HEK293T (cell line): ENCODE measurements around the gene KIDINS220.

Experiments
- CTCF ChIA-PET: fragments of 350-600 bp; formaldehyde crosslinking; extraction: SDS; loops from one replicate; lab custom pipeline; 2021; ENCODE audit warnings: antibody characterized with exemption, inconsistent platforms; lab: Yijun Ruan, JAX
- POLR2A ChIA-PET: fragments of 350-600 bp; formaldehyde crosslinking; extraction: SDS; loops from one replicate; lab custom pipeline; 2020; ENCODE audit warnings: antibody characterized with exemption, inconsistent platforms; lab: Yijun Ruan, JAX
- DNase-seq: peaks from one replicate; pipeline ENCODE4 v3.0.0; 2012; ENCODE audit warnings: mixed read lengths; ENCODE audit errors: extremely low spot score
- ARNT ChIP-seq: fragments of 450-650 bp; IDR thresholded peaks from 2 replicates; pipeline ENCODE4 v1.6.1; 2017; ENCODE audit warnings: mild to moderate bottlenecking
- BHLHE40 ChIP-seq: fragments of 450-650 bp; IDR thresholded peaks from 2 replicates; pipeline ENCODE4 v1.6.1; 2016; ENCODE audit warnings: mild to moderate bottlenecking, moderate library complexity, borderline replicate concordance
- CTBP1 ChIP-seq: fragments of 450-650 bp; IDR thresholded peaks from 2 replicates; pipeline ENCODE4 v1.6.1; 2016; ENCODE audit warnings: borderline replicate concordance
- ELF4 ChIP-seq: fragments of 450-650 bp; IDR thresholded peaks from 2 replicates; pipeline ENCODE4 v1.6.1; 2017; ENCODE audit warnings: antibody characterized with exemption
- FOXA1 ChIP-seq: fragments of 450-650 bp; IDR thresholded peaks from 2 replicates; pipeline ENCODE4 v1.6.1; 2016; ENCODE audit warnings: mild to moderate bottlenecking
- FOXK2 ChIP-seq: fragments of 450-650 bp; IDR thresholded peaks from 2 replicates; pipeline ENCODE4 v1.6.1; 2016; ENCODE audit warnings: mild to moderate bottlenecking
- FOXM1 ChIP-seq: fragments of 450-650 bp; IDR thresholded peaks from 2 replicates; pipeline ENCODE4 v1.6.1; 2017; ENCODE audit warnings: mild to moderate bottlenecking, borderline replicate concordance
- HDGF ChIP-seq: fragments of 450-650 bp; IDR thresholded peaks from 2 replicates; pipeline ENCODE4 v1.6.1; 2017; ENCODE audit warnings: antibody characterized with exemption, borderline replicate concordance
- L3MBTL2 ChIP-seq: fragments of 450-650 bp; conservative IDR thresholded peaks from 2 replicates; pipeline ENCODE4 v1.6.1; 2016; ENCODE audit warnings: mild to moderate bottlenecking
- LEF1 ChIP-seq: fragments of 450-650 bp; IDR thresholded peaks from 2 replicates; pipeline ENCODE4 v1.6.1; 2017; ENCODE audit warnings: mild to moderate bottlenecking, borderline replicate concordance
- NFRKB ChIP-seq: fragments of 450-650 bp; IDR thresholded peaks from 2 replicates; pipeline ENCODE4 v1.6.1; 2016; ENCODE audit warnings: mild to moderate bottlenecking, moderate library complexity
- PKNOX1 ChIP-seq: fragments of 450-650 bp; IDR thresholded peaks from 2 replicates; pipeline ENCODE4 v1.6.1; 2016
- SP1 ChIP-seq: fragments of 450-650 bp; IDR thresholded peaks from 2 replicates; pipeline ENCODE4 v1.6.1; 2017
- SUZ12 ChIP-seq: fragments of 450-650 bp; IDR thresholded peaks from 2 replicates; pipeline ENCODE4 v1.6.1; 2016; ENCODE audit warnings: mild to moderate bottlenecking
- TARDBP ChIP-seq: fragments of 450-650 bp; IDR thresholded peaks from 2 replicates; pipeline ENCODE4 v1.6.1; 2016
- ZNF384 ChIP-seq: fragments of 450-650 bp; IDR thresholded peaks from 2 replicates; pipeline ENCODE4 v1.6.1; 2016

The KIDINS220 gene

DNA sequence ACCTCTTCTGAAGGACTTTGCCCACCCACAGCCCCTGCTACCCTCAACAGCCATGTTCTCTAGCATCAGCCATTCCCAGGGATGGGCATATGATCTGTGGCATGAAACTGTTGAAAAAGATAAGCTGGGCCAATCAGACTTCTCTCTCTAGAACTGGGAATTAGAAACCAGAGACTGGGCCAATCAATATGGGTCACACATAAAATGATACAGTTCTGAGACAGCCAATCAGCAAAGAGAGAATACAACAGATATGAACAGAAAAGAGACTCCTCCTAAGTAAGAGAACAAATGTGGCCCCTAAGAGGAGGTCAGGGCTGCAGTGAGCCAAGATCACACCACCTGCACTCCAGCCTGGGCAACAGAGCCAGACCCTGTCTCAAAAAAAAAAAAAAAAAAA, 2.1 kb downstream of the KIDINS220 start:
- CTCF ChIA-PET = no interaction called here
- TF ChIP-seq LEF1 (no peak), BHLHE40 (no peak), L3MBTL2 (no peak), TARDBP (no peak), PKNOX1 (no peak)
- POLR2A ChIA-PET = no interaction called here
- DNase-seq = no peak

DNA sequence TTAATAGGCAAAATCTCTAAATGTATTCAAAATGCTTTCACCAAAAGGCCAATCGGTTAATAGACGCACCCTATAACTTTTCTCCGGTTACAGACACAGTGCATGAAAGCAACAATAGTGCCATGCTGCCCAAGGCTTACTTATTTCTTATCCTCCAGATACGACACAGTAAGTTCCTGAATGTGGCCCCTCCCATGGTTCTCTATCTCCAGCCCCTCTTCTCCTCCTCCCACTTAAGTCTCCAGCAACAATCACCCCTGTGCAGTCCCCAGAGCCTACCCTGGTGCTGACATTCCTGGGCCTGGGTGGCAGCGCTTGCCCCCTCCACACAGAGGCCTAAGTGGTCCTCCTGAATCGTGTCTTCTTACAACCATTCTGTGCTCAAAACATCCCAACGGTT, 3.6 kb downstream of the KIDINS220 start:
- POLR2A ChIA-PET = no interaction called here
- no peak for TF ChIP-seq FOXM1
- TF ChIP-seq TARDBP = no peak
- TF ChIP-seq PKNOX1 = no peak
- TF ChIP-seq HDGF = no peak
- no peak for TF ChIP-seq BHLHE40
- no peak for TF ChIP-seq ARNT
- TF ChIP-seq NFRKB = no peak
- no peak for TF ChIP-seq ELF4
- TF ChIP-seq SP1 = no peak
- no peak for TF ChIP-seq L3MBTL2
- no peak for TF ChIP-seq CTBP1
- TF ChIP-seq SUZ12 = no peak
- TF ChIP-seq FOXK2 = no peak
- CTCF ChIA-PET = no interaction called here
- no peak for DNase-seq

- no peak for TF ChIP-seq TARDBP
- TF ChIP-seq FOXM1 = no peak
- no peak for TF ChIP-seq BHLHE40
- no peak for TF ChIP-seq LEF1
- TF ChIP-seq CTBP1 = no peak
- no peak for TF ChIP-seq ELF4
- TF ChIP-seq FOXK2 = no peak
- TF ChIP-seq PKNOX1 = no peak
- no peak for TF ChIP-seq ZNF384
- TF ChIP-seq HDGF = no peak
- CTCF ChIA-PET = no interaction called here
Observed at GRCh38 chr2:8831516-8831915, 5.9 kb downstream of the KIDINS220 start.

GRCh38 chr2:8827729-8828128, 9.7 kb downstream of the KIDINS220 start:
- POLR2A ChIA-PET = no interaction called here

More at GRCh38 chr2:8831516-8831915, 5.9 kb downstream of the KIDINS220 start:
- DNase-seq = no peak
- POLR2A ChIA-PET = no interaction called here

GRCh38 chr2:8822218-8822617, 15.2 kb downstream of the KIDINS220 start:
- POLR2A ChIA-PET = no interaction called here
- CTCF ChIA-PET = no interaction called here
- TF ChIP-seq SP1 (no peak), ARNT (no peak), FOXA1 (no peak), HDGF (no peak), PKNOX1 (no peak), BHLHE40 (no peak), ZNF384 (no peak), FOXM1 (no peak), CTBP1 (no peak), SUZ12 (no peak)
- DNase-seq = no peak

More at GRCh38 chr2:8827729-8828128, 9.7 kb downstream of the KIDINS220 start:
- no peak for TF ChIP-seq ELF4
- TF ChIP-seq TARDBP = no peak
- no peak for DNase-seq
- CTCF ChIA-PET = no interaction called here

DNA sequence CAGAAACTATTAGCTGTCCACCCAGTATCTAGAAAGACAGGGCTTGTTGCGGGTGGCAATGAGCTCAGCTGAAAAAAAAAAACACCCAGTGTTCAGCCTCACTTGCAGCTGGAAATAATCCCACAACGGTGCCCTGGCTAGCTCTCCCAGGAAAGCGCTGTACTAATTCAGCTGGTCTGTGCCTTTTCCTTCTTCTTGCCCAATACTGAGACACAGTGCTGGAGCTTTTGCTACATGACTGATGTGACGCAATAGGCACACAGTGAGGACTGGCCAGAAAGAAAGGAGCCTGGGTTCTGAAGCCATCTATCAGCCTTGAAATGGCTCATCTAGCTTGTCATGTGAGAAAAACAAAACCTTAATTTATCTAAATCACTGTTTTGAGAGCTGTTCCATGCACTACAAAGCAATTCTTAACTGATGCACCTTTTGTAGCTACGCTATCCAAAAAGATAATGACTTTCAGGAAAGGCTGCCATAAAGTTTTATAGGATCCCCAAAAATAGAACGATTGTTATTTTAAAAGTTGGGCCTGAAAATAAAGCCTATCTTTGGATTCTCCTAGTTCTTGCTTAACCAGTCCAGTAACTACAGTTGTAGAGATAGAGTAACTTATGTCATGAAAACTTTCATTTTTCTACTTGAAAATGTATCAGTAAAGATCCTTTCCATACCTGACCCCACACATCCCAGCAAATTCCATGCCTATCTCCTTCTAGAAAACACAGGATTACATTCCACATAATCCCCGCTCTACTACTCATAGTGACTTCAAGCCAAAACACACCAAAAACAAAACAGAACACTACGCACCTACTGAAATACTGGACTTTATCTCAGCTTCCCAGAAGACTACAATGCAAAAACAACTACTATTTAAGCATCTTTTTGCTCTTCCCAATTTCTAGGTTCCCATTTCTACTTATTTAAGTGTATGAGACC, 15.9 kb downstream of the KIDINS220 start:
- DNase-seq = no peak
- no peak for TF ChIP-seq HDGF
- no peak for TF ChIP-seq ARNT
- TF ChIP-seq SP1 = no peak
- POLR2A ChIA-PET = interaction anchor here (0.7 kb wide), 1 partner anchor 19 kb away, joined by 3 read pairs; no protein-coding TSS in a partner anchor

More for the DNA sequence above, 15.9 kb downstream of the KIDINS220 start:
- CTCF ChIA-PET = no interaction called here
